ENCODE results near the gene MED12L.

DNA sequence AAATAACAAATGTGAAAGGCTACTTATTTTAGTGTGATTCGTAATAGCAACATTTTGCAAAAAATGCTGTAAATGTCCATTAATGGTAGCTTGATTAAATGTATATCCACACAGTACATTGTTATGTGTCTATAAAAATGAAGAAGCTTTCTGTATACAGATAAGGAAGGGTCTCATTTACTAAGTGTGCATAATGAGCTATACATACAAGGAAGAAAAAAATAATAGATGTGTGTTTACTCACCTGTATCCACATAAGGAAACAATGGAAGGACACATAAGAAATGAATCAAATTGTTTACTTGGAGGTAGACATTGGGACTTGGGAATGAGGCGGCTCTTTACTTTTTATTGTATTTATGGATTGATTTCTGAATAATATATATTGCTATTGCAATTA, 34.9 kb downstream of the MED12L start:
- TF ChIP-seq CTCF (IDR thresholded peaks at IDR 0.05) (no peak), POLR2A (IDR thresholded peaks at IDR 0.05) (no peak), EP300 (IDR thresholded peaks at IDR 0.05) (no peak), POLR2AphosphoS5 (IDR thresholded peaks at IDR 0.05) (no peak)

Data from upper lobe of left lung (tissue), 4 donors.